ENCODE results near the gene HNRNPDL. TPM values are rescaled to one million over a fixed set of nuclear protein-coding genes. Genes with fewer than 3 reads are reported as not detected.
"Not testable (repeated sequence)": the region's sequence is repeated elsewhere in the genome, so short reads cannot be mapped to it uniquely, and the experiment has no call there.

The HNRNPDL gene
- total and polyA plus RNA-seq, 4 donors = 214 to 303 (median 231) TPM

- no peaks in the 10 kb centered on the region for H3K27me3 ChIP-seq (ENCODE audit: control insufficient read depth in 1 of 2, insufficient read depth in 2 of 2, low read length in 1 of 2)
- intact Hi-C loops (cut with DNase I) = no loop called here
- no peaks in the 10 kb centered on the region for H3K36me3 ChIP-seq (ENCODE audit: control insufficient read depth in 1 of 2, insufficient read depth in 2 of 2, low read length in 1 of 2)
- no peaks in the 10 kb centered on the region for H3K9me3 ChIP-seq (ENCODE audit: control insufficient read depth, low read length)
- ATAC-seq (ENCODE audit: low FRiP score) = no peak
- no peaks in the 10 kb centered on the region for H3K4me1 ChIP-seq (ENCODE audit: control insufficient read depth in 1 of 2, insufficient read depth in 2 of 2, low read length in 2 of 2)
- WGBS, 2 donors = 85 to 86% methylated on average over 1 of the region's 1 CpG
- no peak overlapping the region for H3K4me3 ChIP-seq (ENCODE audit: low read length in 2 of 2)
- no peak for DNase-seq
- H3K27ac ChIP-seq (ENCODE audit: low read depth in 1 of 2, low read length in 2 of 2) = no peak overlapping the region
Observed at GRCh38 chr4:82388405-82388804, 41.9 kb downstream of the HNRNPDL start.

- H3K4me1 ChIP-seq (ENCODE audit: control insufficient read depth in 1 of 2, insufficient read depth in 2 of 2, low read length in 2 of 2); ATAC-seq (ENCODE audit: low FRiP score); H3K4me3 ChIP-seq (ENCODE audit: low read length in 2 of 2); H3K27ac ChIP-seq (ENCODE audit: low read depth in 1 of 2, low read length in 2 of 2); intact Hi-C loops (cut with DNase I); DNase-seq; H3K9me3 ChIP-seq (ENCODE audit: control insufficient read depth, low read length); H3K27me3 ChIP-seq (ENCODE audit: control insufficient read depth in 1 of 2, insufficient read depth in 2 of 2, low read length in 1 of 2); H3K36me3 ChIP-seq (ENCODE audit: control insufficient read depth in 1 of 2, insufficient read depth in 2 of 2, low read length in 1 of 2): not testable (repeated sequence)
- 96% methylated on average over 8 of the region's 8 CpGs for WGBS, 2 donors
Observed at GRCh38 chr4:82386312-82386711, 44.0 kb downstream of the HNRNPDL start.

GRCh38 chr4:82382751-82383150 is 47.5 kb downstream of the HNRNPDL start:
- H3K4me3 ChIP-seq (ENCODE audit: low read length in 2 of 2) = no peak overlapping the region
- no peaks in the 10 kb centered on the region for H3K9me3 ChIP-seq (ENCODE audit: control insufficient read depth, low read length)
- intact Hi-C loops (cut with DNase I) = no loop called here
- no peak overlapping the region for H3K27ac ChIP-seq (ENCODE audit: low read depth in 1 of 2, low read length in 2 of 2)
- WGBS, 2 donors = 91 to 92% methylated on average over 2 of the region's 2 CpGs
- ATAC-seq (ENCODE audit: low FRiP score) (no peak), DNase-seq (no peak)
- no peaks in the 10 kb centered on the region for H3K36me3 ChIP-seq (ENCODE audit: control insufficient read depth in 1 of 2, insufficient read depth in 2 of 2, low read length in 1 of 2)
- H3K4me1 ChIP-seq (ENCODE audit: control insufficient read depth in 1 of 2, insufficient read depth in 2 of 2, low read length in 2 of 2) = no peaks in the 10 kb centered on the region
- H3K27me3 ChIP-seq (ENCODE audit: control insufficient read depth in 1 of 2, insufficient read depth in 2 of 2, low read length in 1 of 2) = no peaks in the 10 kb centered on the region

GRCh38 chr4:82381661-82382296 is 48.5 kb downstream of the HNRNPDL start:
- WGBS, 2 donors = 72 to 78% methylated on average over 2 of the region's 2 CpGs
- H3K36me3 ChIP-seq (ENCODE audit: control insufficient read depth in 1 of 2, insufficient read depth in 2 of 2, low read length in 1 of 2) = no peaks in the 10 kb centered on the region
- H3K4me3 ChIP-seq (ENCODE audit: low read length in 2 of 2) = no peak overlapping the region
- no peaks in the 10 kb centered on the region for H3K9me3 ChIP-seq (ENCODE audit: control insufficient read depth, low read length)
- no peaks in the 10 kb centered on the region for H3K4me1 ChIP-seq (ENCODE audit: control insufficient read depth in 1 of 2, insufficient read depth in 2 of 2, low read length in 2 of 2)
- intact Hi-C loops (cut with DNase I) = no loop called here
- ATAC-seq (ENCODE audit: low FRiP score) (no peak), DNase-seq (no peak)
- H3K27me3 ChIP-seq (ENCODE audit: control insufficient read depth in 1 of 2, insufficient read depth in 2 of 2, low read length in 1 of 2) = no peaks in the 10 kb centered on the region
- no peak overlapping the region for H3K27ac ChIP-seq (ENCODE audit: low read depth in 1 of 2, low read length in 2 of 2)

GRCh38 chr4:82381235-82381634 is 49.0 kb downstream of the HNRNPDL start:
- intact Hi-C loops (cut with DNase I) = no loop called here
- H3K27ac ChIP-seq (ENCODE audit: low read depth in 1 of 2, low read length in 2 of 2) = no peak overlapping the region
- ATAC-seq (ENCODE audit: low FRiP score) (no peak), DNase-seq (no peak)
- H3K4me1 ChIP-seq (ENCODE audit: control insufficient read depth in 1 of 2, insufficient read depth in 2 of 2, low read length in 2 of 2) = no peaks in the 10 kb centered on the region
- WGBS, 2 donors = 94 to 97% methylated on average over 3 of the region's 3 CpGs
- no peaks in the 10 kb centered on the region for H3K27me3 ChIP-seq (ENCODE audit: control insufficient read depth in 1 of 2, insufficient read depth in 2 of 2, low read length in 1 of 2)
- H3K4me3 ChIP-seq (ENCODE audit: low read length in 2 of 2) = no peak overlapping the region
- H3K9me3 ChIP-seq (ENCODE audit: control insufficient read depth, low read length) = no peaks in the 10 kb centered on the region
- H3K36me3 ChIP-seq (ENCODE audit: control insufficient read depth in 1 of 2, insufficient read depth in 2 of 2, low read length in 1 of 2) = no peaks in the 10 kb centered on the region

- ATAC-seq (ENCODE audit: low FRiP score) (no peak), DNase-seq (no peak)
- no peaks in the 10 kb centered on the region for H3K36me3 ChIP-seq (ENCODE audit: control insufficient read depth in 1 of 2, insufficient read depth in 2 of 2, low read length in 1 of 2)
- intact Hi-C loops (cut with DNase I) = no loop called here
- no peaks in the 10 kb centered on the region for H3K4me1 ChIP-seq (ENCODE audit: control insufficient read depth in 1 of 2, insufficient read depth in 2 of 2, low read length in 2 of 2)
- H3K4me3 ChIP-seq (ENCODE audit: low read length in 2 of 2) = no peak overlapping the region
- H3K9me3 ChIP-seq (ENCODE audit: control insufficient read depth, low read length) = no peaks in the 10 kb centered on the region
- WGBS, 2 donors = 93 to 98% methylated on average over 4 of the region's 4 CpGs
- H3K27me3 ChIP-seq (ENCODE audit: control insufficient read depth in 1 of 2, insufficient read depth in 2 of 2, low read length in 1 of 2) = no peaks in the 10 kb centered on the region
- no peak overlapping the region for H3K27ac ChIP-seq (ENCODE audit: low read depth in 1 of 2, low read length in 2 of 2)
Observed at GRCh38 chr4:82380831-82381230, 49.4 kb downstream of the HNRNPDL start.

- Histone ChIP-seq H3K9me3 (ENCODE audit: control insufficient read depth, low read length) (no peaks in the 10 kb centered on the region), H3K4me3 (ENCODE audit: low read length in 2 of 2) (no peak overlapping the region), H3K36me3 (ENCODE audit: control insufficient read depth in 1 of 2, insufficient read depth in 2 of 2, low read length in 1 of 2) (no peaks in the 10 kb centered on the region), H3K27me3 (ENCODE audit: control insufficient read depth in 1 of 2, insufficient read depth in 2 of 2, low read length in 1 of 2) (no peaks in the 10 kb centered on the region), H3K4me1 (ENCODE audit: control insufficient read depth in 1 of 2, insufficient read depth in 2 of 2, low read length in 2 of 2) (no peaks in the 10 kb centered on the region), H3K27ac (ENCODE audit: low read depth in 1 of 2, low read length in 2 of 2) (no peak overlapping the region)
- intact Hi-C loops (cut with DNase I) = no loop called here
- 90 to 91% methylated on average over 9 of the region's 9 CpGs for WGBS, 2 donors
- no peak for DNase-seq
- no peak for ATAC-seq (ENCODE audit: low FRiP score)
Observed at GRCh38 chr4:82380344-82380743, 49.9 kb downstream of the HNRNPDL start.

- Histone ChIP-seq H3K27me3 (ENCODE audit: control insufficient read depth in 1 of 2, insufficient read depth in 2 of 2, low read length in 1 of 2) (no peaks in the 10 kb centered on the region), H3K4me3 (ENCODE audit: low read length in 2 of 2) (no peak overlapping the region), H3K9me3 (ENCODE audit: control insufficient read depth, low read length) (no peaks in the 10 kb centered on the region), H3K4me1 (ENCODE audit: control insufficient read depth in 1 of 2, insufficient read depth in 2 of 2, low read length in 2 of 2) (no peaks in the 10 kb centered on the region), H3K27ac (ENCODE audit: low read depth in 1 of 2, low read length in 2 of 2) (no peak overlapping the region), H3K36me3 (ENCODE audit: control insufficient read depth in 1 of 2, insufficient read depth in 2 of 2, low read length in 1 of 2) (no peaks in the 10 kb centered on the region)
- DNase-seq (no peak), ATAC-seq (ENCODE audit: low FRiP score) (no peak)
- intact Hi-C loops (cut with DNase I) = loop anchor here (10.0 kb wide), 4 partner anchors 91 to 1079 kb away; partner anchors contain the start of genes HELQ (in 1 of the 2), LIN54 (in 1 of the 2), MRPS18C (in 1 of the 2) and SEC31A (in 1 of the 2)
- WGBS, 2 donors = 83 to 86% methylated on average over 4 of the region's 4 CpGs
Observed at GRCh38 chr4:82376109-82376508, 54.2 kb downstream of the HNRNPDL start.
